ENCODE data around the gene HS6ST3.

HS6ST3 gene

GRCh38 chr13:96481482-96481881, 391.6 kb downstream of the HS6ST3 start:
- H3K4me3 ChIP-seq (ENCODE audit: low read depth, low read length) = no peak overlapping the region
- DNase-seq (ENCODE audit: low read depth) = no peak
- TF ChIP-seq CTCF (IDR thresholded peaks at IDR 0.05; ENCODE audit: low read depth, low read length, missing control alignments) = no peak
- in situ Hi-C loops (cut with HindIII; ENCODE audit: low sequenced_read_pairs) = no loop called here

GRCh38 chr13:96490496-96490989, 400.6 kb downstream of the HS6ST3 start:
- no peak for TF ChIP-seq CTCF (IDR thresholded peaks at IDR 0.05; ENCODE audit: low read depth, low read length, missing control alignments)
- DNase-seq (ENCODE audit: low read depth) = no peak
- no peak overlapping the region for H3K4me3 ChIP-seq (ENCODE audit: low read depth, low read length)
- in situ Hi-C loops (cut with HindIII; ENCODE audit: low sequenced_read_pairs) = no loop called here

- TF ChIP-seq CTCF (IDR thresholded peaks at IDR 0.05; ENCODE audit: low read depth, low read length, missing control alignments) = no peak
- in situ Hi-C loops (cut with HindIII; ENCODE audit: low sequenced_read_pairs) = no loop called here
- no peak for DNase-seq (ENCODE audit: low read depth)
Measured at GRCh38 chr13:96491103-96491502, 401.2 kb downstream of the HS6ST3 start.

GRCh38 chr13:96492766-96493165, 402.9 kb downstream of the HS6ST3 start:
- no peak for TF ChIP-seq CTCF (IDR thresholded peaks at IDR 0.05; ENCODE audit: low read depth, low read length, missing control alignments)
- H3K4me3 ChIP-seq (ENCODE audit: low read depth, low read length) = no peak overlapping the region
- no peak for DNase-seq (ENCODE audit: low read depth)
- in situ Hi-C loops (cut with HindIII; ENCODE audit: low sequenced_read_pairs) = no loop called here

More at GRCh38 chr13:96491103-96491502, 401.2 kb downstream of the HS6ST3 start:
- H3K4me3 ChIP-seq (ENCODE audit: low read depth, low read length) = no peak overlapping the region

GRCh38 chr13:96499656-96500055, 409.7 kb downstream of the HS6ST3 start:
- H3K4me3 ChIP-seq (ENCODE audit: low read depth, low read length) = no peak overlapping the region
- DNase-seq (ENCODE audit: low read depth) = no peak
- no peak for TF ChIP-seq CTCF (IDR thresholded peaks at IDR 0.05; ENCODE audit: low read depth, low read length, missing control alignments)
- in situ Hi-C loops (cut with HindIII; ENCODE audit: low sequenced_read_pairs) = no loop called here

- H3K4me3 ChIP-seq (ENCODE audit: low read depth, low read length) = no peak overlapping the region
- TF ChIP-seq CTCF (IDR thresholded peaks at IDR 0.05; ENCODE audit: low read depth, low read length, missing control alignments) = no peak
- no peak for DNase-seq (ENCODE audit: low read depth)
- in situ Hi-C loops (cut with HindIII; ENCODE audit: low sequenced_read_pairs) = no loop called here
Measured at GRCh38 chr13:96500953-96501352, 411.0 kb downstream of the HS6ST3 start.

- DNase-seq (ENCODE audit: low read depth) = no peak
- no peak overlapping the region for H3K4me3 ChIP-seq (ENCODE audit: low read depth, low read length)
- no peak for TF ChIP-seq CTCF (IDR thresholded peaks at IDR 0.05; ENCODE audit: low read depth, low read length, missing control alignments)
- in situ Hi-C loops (cut with HindIII; ENCODE audit: low sequenced_read_pairs) = no loop called here
Measured at GRCh38 chr13:96503481-96503880, 413.6 kb downstream of the HS6ST3 start.
